GM11168 (cell line): ENCODE measurements around the gene RGS6.

ENCODE experiments used
- in situ Hi-C: fragments of 300-500 bp; cut with MboI; formaldehyde crosslinking; loops from one replicate; pipeline ENCODE4 v1.12.0; 2022; ENCODE audit warnings: low sequenced_read_pairs; ENCODE audit not compliant: unreplicated experiment

Gene RGS6

DNA sequence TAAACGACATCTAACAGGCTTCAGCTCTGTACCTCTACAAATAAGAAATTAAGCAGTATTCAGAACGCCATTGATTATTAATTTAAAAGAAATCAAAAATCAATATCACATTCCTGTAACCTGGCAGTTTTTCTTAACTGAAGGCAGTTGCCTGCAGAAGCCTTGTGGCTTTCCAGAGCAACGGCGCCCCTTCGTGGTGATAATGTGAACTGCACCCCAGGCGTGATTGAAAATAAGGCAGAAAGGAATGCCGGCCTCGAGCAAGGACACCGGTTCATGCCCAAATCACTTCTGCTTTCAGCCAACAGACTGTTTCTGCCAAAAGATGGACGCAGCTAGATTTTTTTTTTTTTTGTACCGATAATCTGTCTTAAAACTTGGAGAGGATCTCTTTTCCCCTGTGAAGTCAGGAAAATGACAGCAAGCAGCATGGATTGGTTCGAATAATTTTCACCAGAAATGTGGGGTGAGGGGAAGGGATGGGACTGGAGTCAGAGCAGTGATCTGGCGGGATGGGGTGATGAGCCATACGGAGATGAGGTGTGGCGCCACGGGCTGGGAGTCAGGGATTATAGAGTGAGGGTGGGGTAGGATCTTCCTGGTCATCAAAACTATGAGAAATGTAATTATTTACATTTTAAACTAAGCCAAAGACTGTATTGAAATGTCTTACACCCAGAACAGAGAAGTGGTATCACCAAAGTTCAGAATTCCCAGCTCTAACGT is 488.7 kb downstream of the RGS6 start:
- in situ Hi-C loops = loop anchor here (25.0 kb wide), 1 partner anchor 384 kb away; no protein-coding TSS in a partner anchor

DNA sequence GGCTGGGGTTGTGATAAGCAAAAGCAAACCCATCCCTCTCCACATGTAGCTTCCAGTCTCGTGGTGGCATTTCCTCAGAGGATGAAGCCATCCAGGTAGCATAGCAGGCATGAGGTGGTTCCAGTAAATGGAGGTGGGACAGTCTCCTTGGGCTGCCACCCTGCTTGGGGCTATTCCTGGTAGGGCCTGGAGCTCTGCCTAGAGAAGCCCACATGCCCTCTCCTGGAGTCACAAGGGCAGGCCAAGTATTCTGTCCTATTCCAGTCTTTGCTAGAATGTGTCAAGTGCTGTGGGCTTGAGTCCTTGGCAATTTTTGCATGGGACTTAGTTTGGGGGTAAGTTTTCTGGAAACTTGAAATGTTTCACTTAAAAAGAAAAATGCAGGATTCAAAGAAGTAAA is 491.7 kb downstream of the RGS6 start:
- in situ Hi-C loops = loop anchor here (25.0 kb wide), 1 partner anchor 387 kb away; no protein-coding TSS in a partner anchor

DNA sequence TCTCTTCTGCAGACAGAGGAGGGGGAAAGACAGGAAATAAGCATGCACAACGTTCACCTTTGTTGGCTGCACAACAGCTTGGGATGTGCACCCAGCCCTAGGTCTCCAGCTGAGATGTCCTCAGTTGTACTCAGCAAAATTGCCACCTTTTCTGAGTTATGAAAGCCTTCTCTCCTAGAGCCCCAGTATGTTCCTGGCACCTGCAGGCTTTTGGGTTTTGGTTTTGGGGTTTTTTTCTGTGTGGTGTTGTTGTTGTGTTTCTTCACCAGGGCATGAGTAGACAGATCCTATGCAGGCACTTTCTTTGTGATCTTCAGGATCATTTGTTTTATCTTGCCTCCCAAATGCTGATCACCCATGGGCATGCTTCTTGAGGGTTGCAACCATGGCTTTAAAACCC is 498.2 kb downstream of the RGS6 start:
- in situ Hi-C loops = no loop called here

DNA sequence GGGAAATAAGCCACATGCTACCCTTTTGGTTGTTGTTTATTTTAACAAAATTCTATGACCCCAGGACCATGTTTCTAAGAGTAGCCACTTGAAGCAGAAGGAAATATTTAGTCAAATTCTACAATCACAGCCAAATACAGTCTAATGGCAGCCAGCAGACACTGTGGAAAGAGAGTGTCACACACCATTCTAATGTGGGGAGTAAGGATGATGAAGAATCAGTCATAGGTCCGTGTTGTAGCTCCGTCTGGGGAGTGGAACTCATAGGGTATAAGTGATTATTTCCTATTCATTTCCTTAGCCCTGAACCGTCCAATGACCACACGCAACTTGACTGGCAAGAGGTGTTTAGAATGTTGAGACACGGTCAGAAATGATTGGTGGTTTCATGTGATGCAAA is 500.5 kb downstream of the RGS6 start:
- in situ Hi-C loops = no loop called here

DNA sequence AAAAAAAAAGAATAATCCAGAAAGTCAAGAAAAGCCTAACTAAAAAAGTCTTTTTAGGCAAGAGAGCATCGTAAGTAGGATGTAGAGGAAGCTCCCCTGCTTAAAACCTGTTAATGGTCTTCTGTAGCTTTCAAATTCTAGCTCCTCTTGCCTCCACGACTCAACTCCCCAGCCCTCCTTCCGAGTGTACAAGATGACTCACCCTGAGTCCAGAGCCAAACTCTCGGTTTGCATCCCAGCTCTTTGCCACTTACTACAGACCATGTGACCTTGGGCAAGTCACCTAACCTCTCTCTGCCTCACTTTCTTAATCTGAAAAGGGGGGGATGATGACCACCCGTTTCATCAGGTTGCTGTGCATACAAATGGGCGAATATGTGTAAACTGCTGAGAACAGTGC is 501.3 kb downstream of the RGS6 start:
- in situ Hi-C loops = no loop called here

DNA sequence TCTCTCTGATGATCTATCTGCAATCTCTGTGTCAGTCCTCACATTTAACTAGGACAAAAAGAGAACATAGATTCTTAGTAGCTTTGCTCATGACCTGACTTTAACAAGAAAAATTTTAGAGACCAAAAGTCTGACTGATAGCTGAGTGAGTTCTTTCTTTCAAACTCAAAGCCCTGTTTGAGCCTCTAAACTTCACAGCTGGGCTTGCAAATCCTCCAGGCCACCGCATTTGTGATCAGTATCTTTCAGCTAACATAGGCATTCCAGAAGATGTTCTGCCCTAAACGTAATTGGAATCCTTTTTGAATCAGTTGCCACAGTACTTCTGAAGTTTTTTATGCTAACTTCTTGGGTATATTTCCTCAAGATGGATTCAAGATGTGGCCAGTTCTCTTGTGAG is 502.6 kb downstream of the RGS6 start:
- in situ Hi-C loops = no loop called here

DNA sequence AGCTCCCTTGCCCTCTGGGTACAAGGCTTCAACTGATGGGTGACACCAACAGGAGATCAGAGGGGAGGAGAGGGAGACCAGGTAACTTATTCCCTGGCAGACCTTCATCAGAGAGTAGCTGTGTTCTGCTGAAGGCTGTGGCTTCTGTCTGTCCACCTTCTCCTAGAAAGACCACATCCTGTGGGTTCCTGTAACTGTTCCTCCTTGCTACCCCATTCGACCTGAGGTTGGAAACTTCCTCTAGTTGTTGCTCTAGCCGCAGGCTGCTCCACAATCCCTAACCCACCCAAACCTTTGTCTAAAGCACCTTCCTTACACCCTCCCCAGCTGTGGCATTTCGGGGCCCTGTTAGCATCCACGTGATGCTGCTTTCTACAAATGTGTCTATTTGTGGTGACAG is 507.5 kb downstream of the RGS6 start:
- in situ Hi-C loops = no loop called here

DNA sequence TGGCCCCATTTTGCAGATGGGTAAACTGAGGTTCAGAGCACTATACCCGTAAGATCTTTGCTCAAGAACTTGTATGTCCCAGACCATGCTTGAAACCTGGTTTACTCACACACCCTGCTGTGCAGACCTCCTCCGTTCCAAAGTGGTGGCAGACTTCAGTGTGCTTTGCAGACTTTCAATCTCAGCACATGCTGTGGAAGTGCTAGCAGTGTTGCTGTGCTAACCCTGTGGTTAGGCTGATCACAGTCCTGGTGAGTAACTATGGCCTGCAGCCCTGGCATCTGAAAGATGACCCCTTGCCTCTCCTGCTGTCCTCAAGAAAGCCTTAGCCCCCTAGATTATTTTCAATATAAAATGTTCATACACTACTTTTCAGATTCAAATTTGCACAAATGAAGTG is 511.0 kb downstream of the RGS6 start:
- in situ Hi-C loops = no loop called here

DNA sequence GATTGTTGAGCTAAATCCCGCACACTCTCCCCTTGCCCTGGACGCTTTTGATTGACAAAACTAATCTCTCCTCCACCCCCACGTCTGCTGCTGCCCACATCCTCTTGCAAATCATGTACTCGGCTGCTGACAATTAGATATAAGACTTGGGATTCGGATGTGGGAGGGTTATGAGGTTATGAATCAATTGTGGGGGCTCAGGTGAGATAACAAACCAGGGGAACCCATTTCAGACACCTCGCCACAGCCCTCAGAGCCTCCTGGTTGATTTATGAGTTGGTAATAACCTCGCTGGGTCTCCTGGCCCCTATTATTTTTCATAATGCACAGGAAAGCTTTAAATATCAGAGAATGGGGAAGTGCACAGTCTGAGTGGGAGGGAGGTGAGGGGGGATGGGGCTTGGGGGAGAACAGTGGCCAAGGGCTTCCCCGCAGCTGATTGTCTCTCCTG is 511.8 kb downstream of the RGS6 start:
- in situ Hi-C loops = no loop called here

DNA sequence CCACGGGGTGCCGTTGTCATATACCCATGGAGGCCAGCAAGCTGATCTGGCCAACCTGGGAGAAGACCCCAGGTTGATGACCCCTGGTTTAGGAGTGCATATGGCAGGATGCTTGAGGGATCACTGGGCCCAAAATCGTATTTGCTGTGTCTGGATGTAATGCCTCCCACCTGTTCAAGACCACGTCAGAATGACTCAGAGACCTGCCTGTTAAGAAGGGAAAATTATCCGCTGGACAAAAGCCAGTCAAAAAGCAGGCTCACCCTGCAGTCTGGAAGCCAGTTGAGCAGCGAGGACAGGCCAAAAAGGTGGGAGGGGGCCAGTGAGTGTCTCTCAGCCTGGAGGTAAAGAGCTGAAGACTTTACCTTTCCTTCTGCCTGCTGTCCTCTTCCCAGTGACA is 512.5 kb downstream of the RGS6 start:
- in situ Hi-C loops = no loop called here

DNA sequence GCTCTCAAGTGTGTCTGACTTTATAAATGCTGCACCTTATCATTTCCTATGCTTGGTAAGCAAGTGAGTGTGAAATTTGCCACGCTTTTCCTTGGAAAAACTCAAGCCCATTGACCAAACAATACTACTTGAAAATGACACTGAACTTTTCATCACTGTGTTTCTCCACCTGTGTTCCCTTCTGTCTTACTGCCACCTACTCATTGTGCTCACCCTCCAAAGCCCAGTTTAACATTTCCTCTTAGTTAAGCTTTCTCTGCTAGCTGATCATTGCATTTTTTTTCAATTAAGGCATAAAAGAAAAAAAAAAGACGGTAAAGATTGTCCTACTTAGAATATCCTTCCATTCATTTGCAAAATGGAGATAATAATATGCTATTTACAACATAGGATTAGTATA is 516.0 kb downstream of the RGS6 start:
- in situ Hi-C loops = no loop called here

DNA sequence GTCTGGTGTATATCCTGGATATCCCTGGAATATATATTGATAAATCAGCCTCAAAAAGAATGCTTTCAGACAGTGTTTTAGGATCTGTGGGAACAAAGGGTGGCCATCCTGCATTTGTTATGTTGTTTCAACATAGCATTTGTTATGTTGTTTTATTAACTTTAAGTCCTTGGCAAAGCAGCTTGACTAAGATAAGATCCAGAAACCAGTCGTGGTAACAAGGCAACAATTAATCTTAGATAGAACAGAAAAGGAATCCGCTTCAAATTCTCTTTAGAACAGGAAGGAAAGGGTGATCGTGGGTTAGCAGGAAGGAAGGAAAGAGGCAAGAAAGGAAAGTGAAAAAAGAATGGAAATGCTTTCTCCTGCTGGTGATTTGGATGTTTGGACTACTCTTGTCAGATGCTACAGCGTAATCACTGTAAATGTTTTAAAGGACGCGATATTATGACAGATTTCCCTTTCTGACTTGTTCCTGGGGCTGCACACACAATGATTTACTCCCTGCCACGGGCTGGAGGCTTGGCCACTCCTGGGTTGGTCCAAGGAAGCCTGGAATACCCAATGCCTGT is 518.3 kb downstream of the RGS6 start:
- in situ Hi-C loops = no loop called here

DNA sequence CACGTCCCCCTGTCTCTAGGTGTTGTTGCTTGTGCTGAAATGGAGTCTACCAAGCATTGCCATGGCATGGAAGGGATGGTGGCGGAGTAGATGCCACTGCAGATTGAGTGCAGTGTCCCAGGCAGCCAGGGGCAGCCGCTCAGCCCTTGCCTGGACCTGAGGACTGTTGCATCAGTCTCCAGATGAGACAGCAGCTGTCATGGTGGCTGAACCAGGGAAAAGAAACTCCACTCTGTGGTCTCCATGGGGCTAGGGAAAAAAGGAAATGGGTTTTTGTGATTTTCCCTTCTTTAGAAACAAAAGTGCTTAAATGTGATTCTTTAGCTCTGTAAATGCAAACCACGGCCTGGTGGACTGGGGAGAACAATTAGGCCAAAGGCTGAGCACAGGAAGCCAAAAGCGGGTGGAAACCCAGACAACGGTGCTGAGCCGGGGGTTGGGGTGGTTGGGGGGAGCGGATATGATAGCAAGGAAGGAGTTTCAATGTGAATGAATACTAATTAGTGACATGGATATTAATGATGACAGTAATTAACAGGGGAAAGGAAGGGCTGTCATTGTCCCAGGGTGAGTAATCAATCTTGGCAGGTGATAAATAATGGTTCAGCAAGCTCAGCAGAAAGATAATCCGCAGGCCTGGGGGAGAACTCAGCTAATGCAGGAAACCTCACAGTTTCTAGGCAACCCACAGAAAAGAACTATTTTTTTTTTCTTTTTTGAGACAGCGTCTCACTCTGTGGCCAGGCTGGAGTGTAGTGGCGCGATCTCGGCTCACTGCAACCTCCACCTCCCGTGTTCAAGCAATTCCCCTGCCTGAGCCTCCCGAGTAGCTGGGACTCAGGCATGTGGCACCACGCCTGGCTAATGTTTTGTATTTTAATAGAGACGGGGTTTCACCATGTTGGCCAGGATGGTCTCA is 519.1 kb downstream of the RGS6 start:
- in situ Hi-C loops = no loop called here

DNA sequence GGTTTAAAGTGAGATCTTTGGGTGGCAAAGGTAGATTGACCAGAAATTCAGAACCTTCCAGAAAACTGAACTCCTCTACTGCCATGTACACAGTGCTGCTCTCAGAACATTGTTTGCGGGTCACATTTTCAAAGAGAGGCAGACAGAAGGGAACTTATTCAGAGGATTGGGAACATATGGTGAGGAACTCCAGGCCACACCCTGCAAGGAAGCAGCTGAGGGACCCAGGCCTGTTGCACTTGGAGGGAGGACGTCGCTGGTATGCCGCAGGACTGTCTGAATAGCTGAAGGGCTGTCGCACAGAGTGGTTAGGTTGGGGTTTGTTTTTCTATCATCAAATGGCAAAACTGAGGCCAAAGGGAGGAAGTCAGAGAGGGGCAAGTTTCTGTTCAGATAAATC is 520.5 kb downstream of the RGS6 start:
- in situ Hi-C loops = no loop called here

DNA sequence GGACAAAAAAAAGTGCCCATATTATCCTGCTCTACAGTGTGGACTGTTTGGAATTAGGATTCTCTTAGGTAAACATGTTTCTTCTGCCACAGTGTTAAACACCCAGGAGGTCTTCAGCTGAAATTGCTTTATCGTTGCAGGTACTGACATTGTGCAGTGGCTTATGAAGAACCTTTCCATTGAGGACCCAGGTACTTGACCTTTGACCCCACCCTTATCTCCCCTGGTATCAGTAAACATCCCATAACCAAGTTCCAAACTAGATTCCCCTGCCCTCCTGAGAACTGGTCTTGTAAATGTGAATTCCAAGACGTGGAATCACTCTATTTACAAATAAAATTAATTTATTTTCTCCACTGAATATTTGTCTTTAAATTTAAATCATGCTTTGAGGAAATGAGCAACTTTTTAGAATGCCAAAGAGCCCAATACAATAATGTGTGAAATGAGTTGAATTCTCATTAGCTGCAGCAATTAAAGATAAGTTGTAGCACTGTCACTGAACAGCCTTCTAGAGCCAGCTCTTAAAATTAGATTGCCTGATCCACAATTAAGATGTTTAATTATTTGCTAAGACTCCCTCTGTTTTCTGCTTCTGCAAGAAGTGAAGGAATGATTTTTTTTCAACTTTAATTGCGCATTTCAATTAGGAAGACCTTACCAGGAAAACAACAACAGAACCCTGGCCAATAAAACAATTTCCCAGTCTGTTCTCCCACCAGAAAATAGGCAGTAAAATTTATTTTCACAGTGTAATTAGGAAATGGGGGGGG is 522.3 kb downstream of the RGS6 start:
- in situ Hi-C loops = no loop called here

DNA sequence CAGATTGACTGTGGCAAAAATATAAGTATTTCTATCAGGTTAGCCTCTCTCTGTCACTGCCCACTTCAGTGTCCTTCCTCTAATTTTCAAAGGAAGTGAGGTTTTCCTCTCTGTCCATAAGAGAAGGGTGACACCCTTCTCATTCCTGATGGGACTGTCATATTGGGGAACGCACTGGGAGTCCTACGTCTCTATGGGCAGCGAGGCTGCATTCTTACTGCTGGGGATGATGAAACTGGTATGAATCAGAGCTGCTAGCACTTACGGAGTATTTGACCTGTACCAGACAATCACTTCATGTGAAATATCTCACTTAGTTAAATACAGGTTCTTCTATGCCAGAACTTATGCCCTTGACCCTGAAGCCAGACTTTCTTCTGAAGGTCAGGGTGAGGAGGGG is 525.4 kb downstream of the RGS6 start:
- in situ Hi-C loops = no loop called here

DNA sequence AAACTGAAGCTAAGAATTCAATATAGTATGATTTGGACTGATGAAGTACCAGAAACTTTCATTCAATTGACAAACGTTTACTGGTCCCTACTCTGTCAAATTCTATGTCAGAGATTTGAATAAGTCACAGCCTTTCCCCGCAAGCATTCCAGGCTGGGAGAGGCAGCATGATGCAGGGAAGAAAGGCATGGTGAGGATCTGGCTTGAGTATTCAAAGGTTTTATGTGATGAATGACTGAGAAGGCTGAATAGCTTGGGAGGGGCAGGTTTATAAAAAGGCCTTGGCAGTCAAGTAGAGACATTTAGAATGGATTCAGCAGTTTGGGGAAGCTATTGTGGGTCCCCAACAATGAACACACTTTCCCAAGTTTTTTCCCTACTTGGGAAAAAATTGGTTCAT is 529.8 kb downstream of the RGS6 start:
- in situ Hi-C loops = no loop called here

DNA sequence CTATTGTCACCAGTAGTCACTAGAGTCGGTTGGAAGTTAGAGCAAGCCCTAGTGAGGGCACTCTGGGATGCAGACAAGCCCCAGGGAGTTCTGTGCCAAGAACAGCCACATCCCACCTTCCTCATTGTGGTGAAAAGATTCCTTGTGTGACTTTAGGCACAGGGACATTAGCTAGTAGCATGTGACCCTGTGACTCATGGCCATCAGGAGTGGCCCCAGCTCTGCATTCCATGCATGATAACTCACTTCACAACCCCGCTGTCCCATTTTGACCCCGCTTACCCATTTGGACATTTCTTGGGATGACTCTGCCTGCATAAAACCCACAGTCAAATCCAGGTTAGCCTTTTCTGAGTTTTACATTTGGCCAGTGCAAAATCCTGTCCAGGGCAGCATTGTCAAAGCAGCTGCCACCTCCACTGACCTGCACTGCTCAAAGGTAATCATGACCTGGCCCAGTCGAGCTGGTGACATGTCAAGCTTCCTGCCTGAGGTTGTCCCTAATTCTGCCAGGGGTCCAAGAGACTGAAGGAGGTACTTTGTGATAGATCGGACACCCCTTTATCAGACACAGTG is 531.1 kb downstream of the RGS6 start:
- in situ Hi-C loops = no loop called here

DNA sequence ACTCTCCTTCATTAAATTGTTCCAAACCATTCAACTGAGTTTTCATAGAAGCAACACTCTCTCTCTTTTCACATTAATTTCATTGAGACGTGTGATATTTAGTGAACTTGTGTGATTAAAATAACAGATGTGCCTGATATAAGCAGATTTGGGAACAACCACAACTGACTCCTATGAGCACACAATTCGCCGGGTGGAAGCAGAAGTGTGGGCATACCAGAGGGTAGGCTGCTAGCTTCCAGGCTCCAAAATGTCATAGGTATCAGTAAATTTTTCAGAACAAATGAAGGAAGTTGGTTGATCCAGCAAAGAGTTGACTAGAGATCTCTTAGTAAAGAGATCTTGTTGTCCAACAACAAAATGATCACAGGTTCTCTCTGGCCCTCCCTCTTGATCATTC is 532.0 kb downstream of the RGS6 start:
- in situ Hi-C loops = no loop called here

DNA sequence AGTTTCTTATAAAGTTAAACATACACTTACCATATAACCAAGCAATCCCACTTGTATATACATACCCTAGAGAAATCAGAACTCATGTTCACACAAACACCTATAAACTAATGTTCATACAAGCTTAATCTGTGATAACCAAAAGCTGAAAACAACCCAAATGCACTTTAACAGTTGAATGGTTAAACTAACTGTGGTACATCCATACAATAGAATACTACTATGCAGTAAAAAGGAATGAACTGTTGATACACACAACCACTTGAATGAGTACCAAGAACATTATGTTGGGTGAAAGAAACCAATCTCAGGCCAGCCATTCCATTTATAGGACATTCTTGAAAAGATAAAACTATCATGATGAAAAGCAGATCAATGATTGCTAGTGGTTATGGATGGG is 534.1 kb downstream of the RGS6 start:
- in situ Hi-C loops = no loop called here
